Endothelial cell of umbilical vein (primary cell): Measurements from ENCODE around the gene ELAVL1. TPM values are rescaled to one million over a fixed set of nuclear protein-coding genes. Genes with fewer than 3 reads are reported as not detected.

ENCODE experiments used
- BruUV-seq: library from RNA; stranded (reverse); fragments of 400-500 nt; replicated peaks from 2 replicates; lab custom pipeline; 2021; lab: Mats Ljungman, UMichigan
- CTCF ChIA-PET: fragments of 300-600, 350-600 bp; sonication (Branson Sonifier 250); formaldehyde crosslinking; loops from one replicate; lab custom pipeline; 2021; ENCODE audit warnings: antibody characterized with exemption, inconsistent platforms; lab: Charles Lee
- POLR2A ChIA-PET: fragments of 300-600, 350-600 bp; sonication (Branson Sonifier 250); formaldehyde crosslinking; loops from one replicate; lab custom pipeline; 2021; ENCODE audit warnings: antibody characterized with exemption, inconsistent platforms; lab: Charles Lee
- DNase-seq: peaks from one replicate; pipeline ENCODE4 v3.0.0-alpha.2; 2011; ENCODE audit warnings: low read depth, low spot score
- FAIRE-seq: peaks from 2 replicates; lab custom pipeline; 2011; peaks lifted over from hg19 to GRCh38; lab: Jason Lieb, UNC
- H2AFZ ChIP-seq: 2 replicates; pipeline ENCODE4 v1.6.0; 2012; ENCODE audit warnings: low read depth, low read length, control low read depth, inconsistent platforms
- H3K27ac ChIP-seq: 2 replicates; pipeline ENCODE4 v1.5.1; 2011; ENCODE audit warnings: low read depth, mild to moderate bottlenecking, control low read depth, low read length, moderate library complexity; ENCODE audit not compliant: insufficient read depth
- H3K27me3 ChIP-seq, 2 experiments: 2 replicates each; pipeline versions ENCODE4 v1.6.0 to v1.6.1; 2011; ENCODE audit warnings: low read length in 2 of 2, mixed read lengths in 1 of 2; ENCODE audit not compliant: control insufficient read depth in 2 of 2, insufficient read depth in 2 of 2
- H3K36me3 ChIP-seq, 2 experiments: 2 replicates in 1 of 2; 3 replicates in 1 of 2; pipeline ENCODE4 v1.5.1; 2011; ENCODE audit warnings: low read length in 2 of 2, mild to moderate bottlenecking in 1 of 2, moderate library complexity in 1 of 2; ENCODE audit not compliant: control insufficient read depth in 2 of 2, insufficient read depth in 2 of 2; ENCODE audit errors: extremely low read depth in 1 of 2
- H3K4me1 ChIP-seq: 3 replicates; pipeline ENCODE4 v1.5.1; 2011; ENCODE audit warnings: mild to moderate bottlenecking, low read length; ENCODE audit not compliant: control insufficient read depth, insufficient read depth; ENCODE audit errors: extremely low read depth
- H3K4me2 ChIP-seq: 2 replicates; pipeline ENCODE4 v1.6.1; 2011; ENCODE audit warnings: low read length, control low read depth, mixed read lengths; ENCODE audit not compliant: insufficient read depth
- H3K4me3 ChIP-seq, 3 experiments: fragments of 200-600 bp in 1 of 3; sonication (generic), shearing (Covaris generic) in 1 of 3; replicated peaks in 1 of 3; 2 replicates each; pipeline ENCODE4 v1.5.1; 2011 to 2016; ENCODE audit warnings: control low read depth in 3 of 3, low read length in 3 of 3, mild to moderate bottlenecking in 2 of 3, inconsistent platforms in 1 of 3, low read depth in 1 of 3, moderate library complexity in 1 of 3; ENCODE audit not compliant: insufficient read depth in 1 of 3
- H3K79me2 ChIP-seq: 2 replicates; pipeline ENCODE4 v1.6.0; 2012; ENCODE audit warnings: low read length, inconsistent platforms; ENCODE audit not compliant: control insufficient read depth, insufficient read depth
- H3K9ac ChIP-seq: replicated peaks from 2 replicates; pipeline ENCODE3; 2011; ENCODE audit warnings: low read length, control low read depth; ENCODE audit not compliant: insufficient read depth; ENCODE audit errors: extremely low read depth
- H3K9me1 ChIP-seq: replicated peaks from 3 replicates; pipeline ENCODE4 v1.6.0; 2011; ENCODE audit warnings: mild to moderate bottlenecking, low read length; ENCODE audit not compliant: control insufficient read depth, insufficient read depth; ENCODE audit errors: extremely low read depth
- H3K9me3 ChIP-seq: replicated peaks from 2 replicates; pipeline ENCODE4 v1.5.1; 2012; ENCODE audit warnings: low read length, inconsistent platforms; ENCODE audit not compliant: control insufficient read depth, insufficient read depth
- H4K20me1 ChIP-seq: replicated peaks from 2 replicates; pipeline ENCODE3; 2011; ENCODE audit warnings: mild to moderate bottlenecking, low read length; ENCODE audit not compliant: control insufficient read depth, insufficient read depth; ENCODE audit errors: extremely low read depth
- EZH2 ChIP-seq: IDR thresholded peaks from 2 replicates; pipeline ENCODE4 v1.6.1; 2012; ENCODE audit warnings: borderline replicate concordance, low read depth, mild to moderate bottlenecking, moderate library complexity, low read length, inconsistent platforms; ENCODE audit not compliant: severe bottlenecking
- FOS ChIP-seq: IDR thresholded peaks from 2 replicates; pipeline ENCODE4 v1.6.1; 2011; ENCODE audit warnings: mild to moderate bottlenecking, low read length, moderate library complexity, borderline replicate concordance; ENCODE audit not compliant: insufficient read depth
- GATA2 ChIP-seq: IDR thresholded peaks from 2 replicates; pipeline ENCODE4 v1.7.0; 2011; ENCODE audit warnings: low read depth, mild to moderate bottlenecking, moderate library complexity, mixed read lengths, low read length; ENCODE audit not compliant: insufficient read length, insufficient read depth
- JUN ChIP-seq: IDR thresholded peaks from 2 replicates; pipeline ENCODE4 v1.6.1; 2011; ENCODE audit warnings: borderline replicate concordance, low read depth; ENCODE audit not compliant: insufficient read length, insufficient read depth
- MYC ChIP-seq: IDR thresholded peaks from one replicate; pipeline ENCODE4 v1.6.1; 2011; ENCODE audit warnings: mild to moderate bottlenecking, low read depth, low read length
- POLR2A ChIP-seq: IDR thresholded peaks from 2 replicates; pipeline ENCODE4 v1.6.1; 2012; ENCODE audit warnings: low read depth, mild to moderate bottlenecking, control low read depth, low read length
- POLR2AphosphoS5 ChIP-seq: IDR thresholded peaks from 2 replicates; pipeline ENCODE4 v1.6.1; 2012; ENCODE audit warnings: low read depth, mild to moderate bottlenecking, control low read depth, low read length, moderate library complexity; ENCODE audit not compliant: insufficient read depth
- dilution Hi-C: fragments of 300-500 bp; cut with MboI; formaldehyde crosslinking; loops from one replicate; pipeline ENCODE4 v1.15.0; 2019; ENCODE audit warnings: low sequenced_read_pairs; ENCODE audit not compliant: extremely low pct_ligation_motif_present
- intact Hi-C: fragments of 100-400 bp; cut with micrococcal nuclease; formaldehyde crosslinking; loops from one replicate; pipeline ENCODE4 v1.10.0; 2022
- polyA plus RNA-seq, 4 experiments: library from polyadenylated mRNA; depleted of rRNA in 3 of 4; stranded (reverse) in 3 of 4; unstranded in 1 of 4; fragments of >200 nt; gene quantifications; 2 replicates each; pipeline versions ENCODE4 v1.2.1 to v1.2.3, GENCODE V29; 2011 to 2012; ENCODE audit warnings: missing spikeins in 1 of 4
- total RNA-seq: library from RNA; stranded (reverse); gene quantifications from 2 replicates; pipeline ENCODE4 v1.2.3, GENCODE V29; 2021
- TF ChIP-seq, protein P1 (sequence below): IDR thresholded peaks from 2 replicates; pipeline ENCODE4 v1.6.1; 2011; ENCODE audit not compliant: insufficient read depth, insufficient read length
- TF ChIP-seq, protein P2 (sequence below), 2 donors: IDR thresholded peaks; 1 replicate in 1 of 2; 2 replicates in 1 of 2; pipeline ENCODE4 v1.5.1; 2011; ENCODE audit warnings: low read length in 2 of 2, mild to moderate bottlenecking in 2 of 2, moderate library complexity in 2 of 2, control low read depth in 1 of 2, inconsistent platforms in 1 of 2, low read depth in 1 of 2; ENCODE audit not compliant: insufficient read depth in 1 of 2; ENCODE audit errors: extremely low read depth in 1 of 2

Gene ELAVL1
- total and polyA plus RNA-seq, 2 donors (not counting 3 experiments of a cell fraction or from before 2014, with no cell fraction given) = 46.8 to 134 TPM

DNA sequence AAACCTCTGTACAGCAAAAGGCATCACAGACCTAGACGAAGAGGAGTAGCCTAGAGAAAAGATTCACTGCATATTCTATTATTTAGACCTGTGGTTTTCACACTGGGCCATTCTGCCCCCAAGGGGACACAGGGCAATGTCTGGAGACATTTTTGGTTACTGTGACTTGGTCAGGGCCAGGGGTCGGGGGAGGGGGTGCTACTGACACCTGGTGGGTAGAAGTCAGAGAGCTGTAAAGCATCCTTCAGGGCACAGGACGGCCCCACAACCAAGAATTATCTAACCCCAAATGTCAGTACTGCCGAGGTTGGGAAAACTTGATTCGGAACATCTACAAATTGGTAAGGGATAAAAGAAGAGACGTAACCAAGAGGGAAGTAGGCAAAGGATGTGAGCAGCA, 11.3 kb downstream of the ELAVL1 start:
- H3K36me3 ChIP-seq = peaks cover 11 to 14% of the 10 kb centered on the region in 2 experiments
- peaks cover 25% of the 10 kb centered on the region for H4K20me1 ChIP-seq
- H3K4me2 ChIP-seq = no peak overlapping the region
- no peak for FAIRE-seq
- H2AFZ ChIP-seq = no peak overlapping the region
- BruUV-seq = no TSS peak
- no peak overlapping the region for H3K9ac ChIP-seq
- ChIA-PET POLR2A (no interaction called here), CTCF (interaction anchor here (0.9 to 2.6 kb wide), 2 partner anchors 9 to 50 kb away, joined by 3 to 7 read pairs; no protein-coding TSS in a partner anchor)
- H3K79me2 ChIP-seq = peaks cover 77% of the 10 kb centered on the region
- H3K27ac ChIP-seq = no peak overlapping the region
- H3K4me3 ChIP-seq = no peak overlapping the region
- H3K27me3 ChIP-seq = no peaks in the 10 kb centered on the region
- H3K4me1 ChIP-seq = no peaks in the 10 kb centered on the region
- dilution Hi-C loops = no loop called here
- no peaks in the 10 kb centered on the region for H3K9me3 ChIP-seq
- no peak for DNase-seq
- intact Hi-C loops = no loop called here
- TF ChIP-seq GATA2 = no peak
- no peak for TF ChIP-seq FOS
- no peak for TF ChIP-seq MYC
- TF ChIP-seq POLR2AphosphoS5 = no peak
- TF ChIP-seq JUN = no peak
- TF ChIP-seq, protein P1, sequence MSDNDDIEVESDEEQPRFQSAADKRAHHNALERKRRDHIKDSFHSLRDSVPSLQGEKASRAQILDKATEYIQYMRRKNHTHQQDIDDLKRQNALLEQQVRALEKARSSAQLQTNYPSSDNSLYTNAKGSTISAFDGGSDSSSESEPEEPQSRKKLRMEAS = no peak
- no peak for TF ChIP-seq POLR2A
- no peak for TF ChIP-seq EZH2
- TF ChIP-seq, protein P2, sequence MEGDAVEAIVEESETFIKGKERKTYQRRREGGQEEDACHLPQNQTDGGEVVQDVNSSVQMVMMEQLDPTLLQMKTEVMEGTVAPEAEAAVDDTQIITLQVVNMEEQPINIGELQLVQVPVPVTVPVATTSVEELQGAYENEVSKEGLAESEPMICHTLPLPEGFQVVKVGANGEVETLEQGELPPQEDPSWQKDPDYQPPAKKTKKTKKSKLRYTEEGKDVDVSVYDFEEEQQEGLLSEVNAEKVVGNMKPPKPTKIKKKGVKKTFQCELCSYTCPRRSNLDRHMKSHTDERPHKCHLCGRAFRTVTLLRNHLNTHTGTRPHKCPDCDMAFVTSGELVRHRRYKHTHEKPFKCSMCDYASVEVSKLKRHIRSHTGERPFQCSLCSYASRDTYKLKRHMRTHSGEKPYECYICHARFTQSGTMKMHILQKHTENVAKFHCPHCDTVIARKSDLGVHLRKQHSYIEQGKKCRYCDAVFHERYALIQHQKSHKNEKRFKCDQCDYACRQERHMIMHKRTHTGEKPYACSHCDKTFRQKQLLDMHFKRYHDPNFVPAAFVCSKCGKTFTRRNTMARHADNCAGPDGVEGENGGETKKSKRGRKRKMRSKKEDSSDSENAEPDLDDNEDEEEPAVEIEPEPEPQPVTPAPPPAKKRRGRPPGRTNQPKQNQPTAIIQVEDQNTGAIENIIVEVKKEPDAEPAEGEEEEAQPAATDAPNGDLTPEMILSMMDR (IDR thresholded peaks at IDR 0.05; ENCODE audit: extremely low read depth in 1 of 2, insufficient read depth in 1 of 2, low read depth in 1 of 2, low read length in 2 of 2) = no peak
- H3K9me1 ChIP-seq = no peaks in the 10 kb centered on the region
